ENCODE results near the gene ZNF716.
"Not testable (repeated sequence)": the region's sequence is repeated elsewhere in the genome, so short reads cannot be mapped to it uniquely, and the experiment has no call there.

ZNF716 gene

GRCh38 chr7:57449904-57450303, at the start of gene ZNF716:
Gene ZNF716 (plus strand): TSS chr7:57450177. CDS start chr7:57450289, 112 bp downstream.
- no peak for DNase-seq

- no peak for DNase-seq
Measured at GRCh38 chr7:57400531-57401155, 49.3 kb upstream of the ZNF716 start.

- not testable (repeated sequence) for DNase-seq
Measured at GRCh38 chr7:57403051-57403450, 46.9 kb upstream of the ZNF716 start.

GRCh38 chr7:57403601-57404342, 46.2 kb upstream of the ZNF716 start:
- DNase-seq = no peak

GRCh38 chr7:57404343-57404966, 45.5 kb upstream of the ZNF716 start:
- no peak for DNase-seq

- DNase-seq = no peak
Measured at GRCh38 chr7:57404967-57405421, 45.0 kb upstream of the ZNF716 start.

GRCh38 chr7:57407125-57407524, 42.9 kb upstream of the ZNF716 start:
- no peak for DNase-seq

GRCh38 chr7:57412168-57412567, 37.8 kb upstream of the ZNF716 start:
- DNase-seq = no peak

- DNase-seq = no peak
Measured at GRCh38 chr7:57412618-57413017, 37.4 kb upstream of the ZNF716 start.

- no peak for DNase-seq
Measured at GRCh38 chr7:57413529-57414398, 36.2 kb upstream of the ZNF716 start.

GRCh38 chr7:57414415-57414814, 35.6 kb upstream of the ZNF716 start:
- no peak for DNase-seq

- no peak for DNase-seq
Measured at GRCh38 chr7:57414852-57415251, 35.1 kb upstream of the ZNF716 start.

GRCh38 chr7:57415326-57415725, 34.7 kb upstream of the ZNF716 start:
- DNase-seq = no peak

- no peak for DNase-seq
Measured at GRCh38 chr7:57415730-57416129, 34.2 kb upstream of the ZNF716 start.

- DNase-seq = no peak
Measured at GRCh38 chr7:57416601-57417358, 33.2 kb upstream of the ZNF716 start.

- DNase-seq = no peak
Measured at GRCh38 chr7:57417736-57418135, 32.2 kb upstream of the ZNF716 start.

- DNase-seq = no peak
Measured at GRCh38 chr7:57423768-57424167, 26.2 kb upstream of the ZNF716 start.

GRCh38 chr7:57424515-57425238, 25.3 kb upstream of the ZNF716 start:
- no peak for DNase-seq

- no peak for DNase-seq
Measured at GRCh38 chr7:57425239-57425944, 24.6 kb upstream of the ZNF716 start.

- no peak for DNase-seq
Measured at GRCh38 chr7:57425969-57426628, 23.9 kb upstream of the ZNF716 start.
